ENCODE results near the gene SCT.

DNA sequence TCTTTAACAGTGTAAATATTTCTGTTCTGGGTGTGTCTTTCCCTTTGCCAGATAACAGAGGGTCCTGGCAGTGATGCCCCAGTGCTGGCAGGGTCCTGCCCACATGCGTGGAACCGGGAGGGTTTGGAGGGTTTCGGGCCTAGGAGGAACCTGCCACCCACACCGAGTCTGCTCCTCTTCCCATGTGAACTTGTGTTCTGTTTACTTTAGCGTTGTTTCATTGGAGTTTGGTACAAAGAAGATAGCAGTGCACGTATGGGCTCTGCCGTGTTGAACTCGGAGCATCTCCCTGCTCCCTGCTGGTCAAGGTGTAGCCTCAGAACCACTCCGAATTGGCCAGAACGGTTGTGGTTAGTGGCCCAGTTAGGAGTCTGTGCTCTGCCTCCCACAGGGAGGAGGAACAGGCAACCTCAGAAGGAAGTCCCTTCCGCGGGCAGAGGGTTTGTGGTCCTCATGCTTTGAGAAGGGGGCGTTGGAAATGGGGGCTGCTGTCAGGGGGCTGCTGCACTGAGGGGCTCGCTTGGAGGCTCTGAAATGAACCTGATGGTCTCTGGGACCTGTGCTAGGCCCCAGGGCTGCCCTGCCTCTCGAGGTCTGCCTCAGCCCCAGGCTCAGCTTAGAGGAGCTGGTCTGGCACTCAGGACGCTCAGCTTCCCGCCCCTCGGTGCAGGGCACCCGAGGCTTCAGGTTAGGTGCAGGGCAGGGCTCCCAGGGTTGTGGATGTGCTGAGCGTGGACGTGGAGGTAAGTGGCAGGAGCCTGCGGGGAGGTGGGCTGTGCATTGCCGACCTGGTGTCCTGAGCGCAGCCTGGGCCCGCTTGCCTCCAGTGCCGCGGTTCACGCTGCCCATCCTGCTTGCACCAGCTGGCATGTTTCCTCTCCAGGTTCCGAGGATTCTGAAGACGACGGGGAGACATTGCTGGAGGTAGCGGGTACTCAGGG, 40.3 kb downstream of the SCT start:
- TF ChIP-seq, protein P1, sequence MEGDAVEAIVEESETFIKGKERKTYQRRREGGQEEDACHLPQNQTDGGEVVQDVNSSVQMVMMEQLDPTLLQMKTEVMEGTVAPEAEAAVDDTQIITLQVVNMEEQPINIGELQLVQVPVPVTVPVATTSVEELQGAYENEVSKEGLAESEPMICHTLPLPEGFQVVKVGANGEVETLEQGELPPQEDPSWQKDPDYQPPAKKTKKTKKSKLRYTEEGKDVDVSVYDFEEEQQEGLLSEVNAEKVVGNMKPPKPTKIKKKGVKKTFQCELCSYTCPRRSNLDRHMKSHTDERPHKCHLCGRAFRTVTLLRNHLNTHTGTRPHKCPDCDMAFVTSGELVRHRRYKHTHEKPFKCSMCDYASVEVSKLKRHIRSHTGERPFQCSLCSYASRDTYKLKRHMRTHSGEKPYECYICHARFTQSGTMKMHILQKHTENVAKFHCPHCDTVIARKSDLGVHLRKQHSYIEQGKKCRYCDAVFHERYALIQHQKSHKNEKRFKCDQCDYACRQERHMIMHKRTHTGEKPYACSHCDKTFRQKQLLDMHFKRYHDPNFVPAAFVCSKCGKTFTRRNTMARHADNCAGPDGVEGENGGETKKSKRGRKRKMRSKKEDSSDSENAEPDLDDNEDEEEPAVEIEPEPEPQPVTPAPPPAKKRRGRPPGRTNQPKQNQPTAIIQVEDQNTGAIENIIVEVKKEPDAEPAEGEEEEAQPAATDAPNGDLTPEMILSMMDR (IDR thresholded peaks at IDR 0.05 in 8 of 11, conservative IDR thresholded peaks at IDR 0.05 in 3 of 11): no peak
- no peak for TF ChIP-seq POLR2A (IDR thresholded peaks at IDR 0.05)
